GM18519 (cell line): Measurements from ENCODE around the gene ADD2.

Source experiments
- ATAC-seq: cut with Tn5 transposase; IDR thresholded peaks from one replicate; pipeline ENCODE4 v1.9.1; 2021; ENCODE audit warnings: mild to moderate bottlenecking, moderate library complexity; ENCODE audit not compliant: unreplicated experiment, low FRiP score

Gene ADD2

GRCh38 chr2:70608373-70608772 is 159.6 kb downstream of the ADD2 start:
- ATAC-seq: no peak

GRCh38 chr2:70607121-70607561 is 160.9 kb downstream of the ADD2 start:
- no peak for ATAC-seq
